ENCODE results near the gene PRKAG2. TPM values are rescaled to one million over a fixed set of nuclear protein-coding genes. Genes with fewer than 3 reads are reported as not detected.

The PRKAG2 gene
- total and polyA plus RNA-seq, 10 donors: 15.8 to 50.9 (median 32.8) TPM

GRCh38 chr7:151684408-151685175, 192.3 kb downstream of the PRKAG2 start:
- Histone ChIP-seq H3K4me1 (peaks cover 0 to 48% (median 17%) of the 10 kb centered on the region in 6 donors), H3K27me3 (replicated peaks in 1 of 7) (no peaks in the 10 kb centered on the region), H3K27ac (no peak overlapping the region), H3K9me3 (no peaks in the 10 kb centered on the region), H3K36me3 (peaks cover 0 to 6% (median 0%) of the 10 kb centered on the region in 6 donors), H3K4me3 (no peak overlapping the region)
- intact Hi-C loops (cut with DNase I; ENCODE audit: low total_unique reads): no loop called here
- no peak for DNase-seq
- TF ChIP-seq POLR2A (IDR thresholded peaks at IDR 0.05) (no peak), CTCF (IDR thresholded peaks at IDR 0.05 in 8 of 11, conservative IDR thresholded peaks at IDR 0.05 in 3 of 11) (no peak), POLR2AphosphoS5 (IDR thresholded peaks at IDR 0.05) (no peak)
- 93 to 98% (median 95%) methylated on average over 12 to 13 of the region's 13 CpGs for WGBS, 5 donors

GRCh38 chr7:151683615-151684407, 193.1 kb downstream of the PRKAG2 start:
- intact Hi-C loops (cut with DNase I; ENCODE audit: low total_unique reads): no loop called here
- H3K4me1 ChIP-seq: peaks cover 0 to 54% (median 22%) of the 10 kb centered on the region in 6 donors
- no peaks in the 10 kb centered on the region for H3K27me3 ChIP-seq (replicated peaks in 1 of 7)
- TF ChIP-seq POLR2AphosphoS5 (IDR thresholded peaks at IDR 0.05) (no peak), CTCF (IDR thresholded peaks at IDR 0.05 in 8 of 11, conservative IDR thresholded peaks at IDR 0.05 in 3 of 11) (no peak), POLR2A (IDR thresholded peaks at IDR 0.05) (no peak)
- no peaks in the 10 kb centered on the region for H3K36me3 ChIP-seq
- peak overlapping the region in 1 of 8 donors; percentile 23 for H3K27ac ChIP-seq
- no peak overlapping the region for H3K4me3 ChIP-seq
- WGBS, 5 donors: 88 to 92% (median 89%) methylated on average over 18 of the region's 18 CpGs
- H3K9me3 ChIP-seq: no peaks in the 10 kb centered on the region
- DNase-seq: no peak

GRCh38 chr7:151682831-151683614, 193.9 kb downstream of the PRKAG2 start:
- intact Hi-C loops (cut with DNase I; ENCODE audit: low total_unique reads): no loop called here
- DNase-seq: no peak
- no peaks in the 10 kb centered on the region for H3K27me3 ChIP-seq (replicated peaks in 1 of 7)
- no peaks in the 10 kb centered on the region for H3K36me3 ChIP-seq
- H3K4me3 ChIP-seq: no peak overlapping the region
- no peaks in the 10 kb centered on the region for H3K9me3 ChIP-seq
- peaks cover 0 to 51% (median 20%) of the 10 kb centered on the region in 6 donors for H3K4me1 ChIP-seq
- WGBS, 5 donors: 74 to 87% (median 84%) methylated on average over 13 to 14 of the region's 14 CpGs
- H3K27ac ChIP-seq: peak overlapping the region in 1 of 8 donors; percentile 23
- no peak for TF ChIP-seq CTCF (IDR thresholded peaks at IDR 0.05 in 8 of 11, conservative IDR thresholded peaks at IDR 0.05 in 3 of 11)
- TF ChIP-seq POLR2A (IDR thresholded peaks at IDR 0.05): no peak
- TF ChIP-seq POLR2AphosphoS5 (IDR thresholded peaks at IDR 0.05): no peak
